AG09319 (cell line): Measurements from ENCODE around the gene HAUS1.
"Not testable (repeated sequence)": the region's sequence is repeated elsewhere in the genome, so short reads cannot be mapped to it uniquely, and the experiment has no call there.

Source experiments
- DNase-seq: peaks from one replicate; pipeline ENCODE4 v3.0.0-alpha.2; 2010; ENCODE audit warnings: low read depth; ENCODE audit errors: extremely low read depth
- CTCF ChIP-seq: IDR thresholded peaks from 2 replicates; pipeline ENCODE4 v1.5.1; 2011; ENCODE audit warnings: low read depth, mild to moderate bottlenecking, inconsistent platforms, low read length, moderate library complexity

The HAUS1 gene

GRCh38 chr18:46160050-46160798 is 56.0 kb downstream of the HAUS1 start:
- TF ChIP-seq CTCF: no peak
- DNase-seq: no peak

DNA sequence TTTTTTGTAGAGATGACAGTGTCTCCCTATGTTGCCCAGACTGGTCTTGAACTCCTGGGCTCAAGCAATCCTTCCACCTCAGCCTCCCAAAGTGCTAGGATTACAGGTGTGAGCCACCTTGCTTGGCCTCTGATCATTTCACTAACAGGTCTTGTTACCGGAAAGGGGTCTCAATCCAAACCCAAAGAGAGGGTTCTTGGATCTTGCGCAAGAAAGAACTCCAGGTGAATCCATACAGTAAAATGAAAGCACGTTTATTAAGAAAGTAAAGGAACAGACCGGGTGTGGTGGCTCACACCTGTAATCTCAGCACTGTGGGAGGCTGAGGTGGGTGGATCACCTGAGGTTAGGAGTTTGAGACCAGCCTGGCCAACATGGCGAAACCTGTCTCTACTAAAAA is 56.7 kb downstream of the HAUS1 start:
- DNase-seq: not testable (repeated sequence)

DNA sequence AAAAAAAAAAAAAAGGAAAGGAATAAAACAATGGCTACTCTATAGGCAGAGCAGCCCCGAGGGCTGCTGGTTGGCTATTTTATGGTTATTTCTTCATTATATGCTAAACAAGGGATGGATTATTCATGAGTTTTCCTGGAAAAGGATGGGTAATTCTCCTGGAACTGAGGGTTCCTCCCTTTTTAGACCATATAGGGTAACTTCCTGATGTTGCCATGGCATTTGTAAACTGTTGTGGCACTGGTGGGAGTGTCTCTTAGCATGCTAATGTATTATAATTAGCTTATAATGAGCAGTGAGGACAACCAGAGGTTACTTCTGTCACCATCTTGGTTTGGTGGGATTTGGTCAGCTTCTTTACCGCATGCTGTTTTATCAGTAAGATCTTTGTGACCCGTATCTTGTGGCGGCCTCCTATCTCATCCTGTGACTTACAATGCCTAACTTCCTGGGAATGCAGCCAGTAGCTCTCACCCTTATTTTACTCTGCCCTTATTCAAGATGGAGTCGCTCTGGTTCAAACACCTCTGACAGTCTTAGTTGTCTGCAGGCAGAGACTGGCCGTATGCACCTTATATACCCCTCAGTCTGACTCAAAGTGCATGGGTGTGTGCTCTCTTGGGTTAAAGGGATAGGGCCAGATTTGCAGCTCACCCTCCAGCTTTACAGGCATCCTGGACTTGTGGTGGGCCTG is 57.7 kb downstream of the HAUS1 start:
- DNase-seq: no peak

GRCh38 chr18:46163091-46163490 is 58.9 kb downstream of the HAUS1 start:
- TF ChIP-seq CTCF: no peak

More for the DNA sequence above, 57.7 kb downstream of the HAUS1 start:
- no peak for TF ChIP-seq CTCF

GRCh38 chr18:46163941-46164499 is 59.8 kb downstream of the HAUS1 start:
- no peak for DNase-seq
- no peak for TF ChIP-seq CTCF

More at GRCh38 chr18:46163091-46163490, 58.9 kb downstream of the HAUS1 start:
- no peak for DNase-seq

DNA sequence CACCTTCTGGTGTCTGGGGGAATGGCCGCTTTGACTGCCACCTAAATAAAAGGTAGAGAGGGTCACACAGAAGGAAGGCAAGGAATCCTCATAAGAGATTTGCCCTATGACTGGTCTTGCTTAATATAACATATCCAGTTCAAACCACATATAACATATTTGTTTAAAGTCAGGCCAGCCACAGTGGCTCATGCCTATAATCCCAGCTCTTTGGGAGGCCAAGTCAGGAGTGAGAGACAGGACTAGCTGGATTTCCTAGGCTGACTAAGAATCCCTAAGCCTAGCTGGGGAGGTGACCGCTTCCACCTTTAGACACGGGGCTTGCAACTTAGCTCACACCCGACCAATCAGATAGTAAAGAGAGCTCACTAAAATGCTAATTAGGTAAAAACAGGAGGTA is 60.3 kb downstream of the HAUS1 start:
- not testable (repeated sequence) for DNase-seq

- no peak for TF ChIP-seq CTCF
- no peak for DNase-seq
Measured at GRCh38 chr18:46164920-46165319, 60.7 kb downstream of the HAUS1 start.

GRCh38 chr18:46166261-46166970 is 62.2 kb downstream of the HAUS1 start:
- no peak for DNase-seq

More at GRCh38 chr18:46166261-46166970, 62.2 kb downstream of the HAUS1 start:
- TF ChIP-seq CTCF: no peak
